Nephron (organoid): ENCODE measurements around the gene ESYT1.

ENCODE experiments used
- H3K27ac Mint-ChIP-seq, 3 experiments: 2 replicates each; pipeline ENCODE4 v1.8.0; 2020; ENCODE audit warnings: mixed read lengths in 3 of 3, mild to moderate bottlenecking in 2 of 3, moderate library complexity in 1 of 3
- H3K27me3 Mint-ChIP-seq: 2 replicates; pipeline ENCODE4 v1.8.0; 2021; ENCODE audit warnings: low read depth, mild to moderate bottlenecking, moderate library complexity, mixed read lengths
- H3K36me3 Mint-ChIP-seq: 2 replicates; pipeline ENCODE4 v1.8.0; 2020; ENCODE audit warnings: low read depth, mixed read lengths
- H3K4me1 Mint-ChIP-seq: 2 replicates; pipeline ENCODE4 v1.8.0; 2020; ENCODE audit warnings: mixed read lengths
- H3K4me3 Mint-ChIP-seq, 3 experiments: 2 replicates each; pipeline ENCODE4 v1.8.0; 2020; ENCODE audit warnings: mild to moderate bottlenecking in 3 of 3, mixed read lengths in 3 of 3, moderate library complexity in 2 of 3
- H3K9me3 Mint-ChIP-seq: 2 replicates; pipeline ENCODE4 v1.8.0; 2020; ENCODE audit warnings: mixed read lengths
- CTCF ChIP-seq, 3 experiments: fragments of 200-600 bp; sonication (generic); IDR thresholded peaks; one replicate each; pipeline ENCODE4 v1.5.0; 2021; ENCODE audit warnings: antibody characterized with exemption in 3 of 3; ENCODE audit not compliant: unreplicated experiment in 3 of 3

ESYT1 gene

GRCh38 chr12:56134897-56135296 lies 6.8 kb downstream of the ESYT1 start:
- no peak for TF ChIP-seq CTCF (IDR thresholded peaks at IDR 0.05; ENCODE audit: unreplicated experiment in 3 of 3)
- H3K27ac Mint-ChIP-seq: no peak overlapping the region
- no peak overlapping the region for H3K4me3 Mint-ChIP-seq
- H3K9me3 Mint-ChIP-seq: no peaks in the 10 kb centered on the region
- H3K27me3 Mint-ChIP-seq: no peaks in the 10 kb centered on the region
- H3K4me1 Mint-ChIP-seq: peaks cover 12% of the 10 kb centered on the region
- peaks cover 82% of the 10 kb centered on the region for H3K36me3 Mint-ChIP-seq

GRCh38 chr12:56137853-56138571 lies 9.9 kb downstream of the ESYT1 start:
- TF ChIP-seq CTCF (IDR thresholded peaks at IDR 0.05; ENCODE audit: unreplicated experiment in 3 of 3): no peak
- peaks cover 80% of the 10 kb centered on the region for H3K36me3 Mint-ChIP-seq
- H3K4me3 Mint-ChIP-seq: no peak overlapping the region
- no peak overlapping the region for H3K27ac Mint-ChIP-seq
- no peaks in the 10 kb centered on the region for H3K9me3 Mint-ChIP-seq
- no peaks in the 10 kb centered on the region for H3K27me3 Mint-ChIP-seq
- H3K4me1 Mint-ChIP-seq: no peaks in the 10 kb centered on the region

GRCh38 chr12:56141946-56142784 lies 14.1 kb downstream of the ESYT1 start:
- H3K4me3 Mint-ChIP-seq: no peak overlapping the region
- H3K36me3 Mint-ChIP-seq: peaks cover 66% of the 10 kb centered on the region
- H3K9me3 Mint-ChIP-seq: no peaks in the 10 kb centered on the region
- peaks cover 12% of the 10 kb centered on the region for H3K4me1 Mint-ChIP-seq
- H3K27me3 Mint-ChIP-seq: no peaks in the 10 kb centered on the region
- H3K27ac Mint-ChIP-seq: no peak overlapping the region
- no peak for TF ChIP-seq CTCF (IDR thresholded peaks at IDR 0.05; ENCODE audit: unreplicated experiment in 3 of 3)

GRCh38 chr12:56143217-56143616 lies 15.2 kb downstream of the ESYT1 start:
- TF ChIP-seq CTCF (IDR thresholded peaks at IDR 0.05; ENCODE audit: unreplicated experiment in 3 of 3): no peak
- Mint-ChIP-seq H3K36me3 (peaks cover 56% of the 10 kb centered on the region), H3K9me3 (no peaks in the 10 kb centered on the region)

GRCh38 chr12:56143870-56144269 lies 15.8 kb downstream of the ESYT1 start:
- no peak overlapping the region for H3K27ac Mint-ChIP-seq
- no peak for TF ChIP-seq CTCF (IDR thresholded peaks at IDR 0.05; ENCODE audit: unreplicated experiment in 3 of 3)

More at GRCh38 chr12:56143217-56143616, 15.2 kb downstream of the ESYT1 start:
- Mint-ChIP-seq H3K27me3 (no peaks in the 10 kb centered on the region), H3K4me3 (no peak overlapping the region), H3K27ac (no peak overlapping the region), H3K4me1 (peaks cover 12% of the 10 kb centered on the region)

More at GRCh38 chr12:56143870-56144269, 15.8 kb downstream of the ESYT1 start:
- peaks cover 12% of the 10 kb centered on the region for H3K4me1 Mint-ChIP-seq
- peaks cover 49% of the 10 kb centered on the region for H3K36me3 Mint-ChIP-seq
- H3K27me3 Mint-ChIP-seq: no peaks in the 10 kb centered on the region
- H3K9me3 Mint-ChIP-seq: no peaks in the 10 kb centered on the region
- no peak overlapping the region for H3K4me3 Mint-ChIP-seq
